ENCODE data around the gene SUCLG2.

DNA sequence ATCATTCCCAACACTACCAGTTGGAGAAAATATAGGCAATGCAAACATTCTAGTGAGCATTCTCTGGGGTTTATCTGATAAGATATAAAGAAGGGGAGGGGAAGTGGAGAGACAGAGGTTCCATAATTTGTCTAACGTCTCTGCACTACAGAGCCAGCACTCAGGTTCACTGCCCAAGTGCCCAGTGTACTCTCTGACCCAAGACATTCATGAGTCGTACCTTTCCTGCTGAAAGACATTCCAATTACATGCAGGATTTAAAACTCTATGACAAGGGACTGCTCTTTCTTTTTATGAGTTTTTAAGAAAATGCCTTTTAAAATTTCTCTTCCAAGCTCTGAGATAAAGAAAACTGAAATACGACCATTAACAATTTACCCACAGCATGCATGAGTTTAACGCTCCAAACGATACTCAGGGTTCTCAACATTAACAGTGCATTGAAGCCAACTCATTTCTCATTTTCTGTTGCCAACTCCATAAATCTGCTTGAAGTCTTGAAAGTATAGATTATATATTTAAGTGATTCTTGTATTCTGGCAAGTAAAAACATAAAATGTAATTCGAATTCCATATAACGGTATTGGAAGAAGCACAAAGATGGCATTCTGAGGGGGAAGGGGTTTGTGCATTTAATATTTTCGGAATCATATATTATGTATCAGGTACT is 193.4 kb downstream of the SUCLG2 start:
- TF ChIP-seq, protein P1, sequence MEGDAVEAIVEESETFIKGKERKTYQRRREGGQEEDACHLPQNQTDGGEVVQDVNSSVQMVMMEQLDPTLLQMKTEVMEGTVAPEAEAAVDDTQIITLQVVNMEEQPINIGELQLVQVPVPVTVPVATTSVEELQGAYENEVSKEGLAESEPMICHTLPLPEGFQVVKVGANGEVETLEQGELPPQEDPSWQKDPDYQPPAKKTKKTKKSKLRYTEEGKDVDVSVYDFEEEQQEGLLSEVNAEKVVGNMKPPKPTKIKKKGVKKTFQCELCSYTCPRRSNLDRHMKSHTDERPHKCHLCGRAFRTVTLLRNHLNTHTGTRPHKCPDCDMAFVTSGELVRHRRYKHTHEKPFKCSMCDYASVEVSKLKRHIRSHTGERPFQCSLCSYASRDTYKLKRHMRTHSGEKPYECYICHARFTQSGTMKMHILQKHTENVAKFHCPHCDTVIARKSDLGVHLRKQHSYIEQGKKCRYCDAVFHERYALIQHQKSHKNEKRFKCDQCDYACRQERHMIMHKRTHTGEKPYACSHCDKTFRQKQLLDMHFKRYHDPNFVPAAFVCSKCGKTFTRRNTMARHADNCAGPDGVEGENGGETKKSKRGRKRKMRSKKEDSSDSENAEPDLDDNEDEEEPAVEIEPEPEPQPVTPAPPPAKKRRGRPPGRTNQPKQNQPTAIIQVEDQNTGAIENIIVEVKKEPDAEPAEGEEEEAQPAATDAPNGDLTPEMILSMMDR (IDR thresholded peaks at IDR 0.05) = no peak
- TF ChIP-seq POLR2A (IDR thresholded peaks at IDR 0.05) = no peak
